Skin epidermis (tissue), 12 donors: ENCODE measurements around the gene CCDC8.
A peak's percentile ranks its signal among the peaks of the same experiment; 100 is the strongest.
"Not testable (repeated sequence)": the region's sequence is repeated elsewhere in the genome, so short reads cannot be mapped to it uniquely, and the experiment has no call there.

ENCODE experiments used
- H3K27ac ChIP-seq, 21 experiments: fragments of 200-600 bp; sonication (generic) in 11 of 21; one replicate each; pipeline ENCODE4 v1.5.0; 2020; ENCODE audit warnings: mild to moderate bottlenecking in 3 of 21, inconsistent platforms in 2 of 21, moderate library complexity in 2 of 21
- H3K4me3 ChIP-seq, 7 experiments: fragments of 200-600 bp; sonication (generic) in 2 of 7; one replicate each; pipeline ENCODE4 v1.5.0; 2020; ENCODE audit warnings: inconsistent platforms in 2 of 7, mild to moderate bottlenecking in 2 of 7, moderate library complexity in 1 of 7

CCDC8 gene

DNA sequence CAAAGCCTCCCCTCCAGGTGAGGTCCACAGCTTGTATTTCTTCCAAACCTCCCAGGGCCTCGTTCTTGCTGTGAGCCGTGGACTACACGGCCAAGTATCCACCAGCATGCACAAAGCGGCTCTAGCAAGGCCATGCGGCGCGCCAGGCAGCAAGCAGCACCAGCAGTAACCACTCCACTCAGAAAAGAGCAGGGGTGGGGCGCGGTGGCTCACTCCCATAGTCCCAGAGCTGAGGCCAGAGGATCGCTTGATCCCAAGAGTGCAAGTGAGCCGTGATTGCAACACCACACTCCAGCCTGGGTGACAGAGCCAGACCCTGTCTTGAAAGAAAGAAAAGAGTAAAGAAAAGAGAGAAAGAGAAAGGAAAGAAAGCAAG is 4.7 kb downstream of the CCDC8 start:
- H3K4me3 ChIP-seq, result no peak overlapping the region
- H3K27ac ChIP-seq, result peak overlapping the region in 3 of 21 experiments; percentile 3 to 10 (median 10)

DNA sequence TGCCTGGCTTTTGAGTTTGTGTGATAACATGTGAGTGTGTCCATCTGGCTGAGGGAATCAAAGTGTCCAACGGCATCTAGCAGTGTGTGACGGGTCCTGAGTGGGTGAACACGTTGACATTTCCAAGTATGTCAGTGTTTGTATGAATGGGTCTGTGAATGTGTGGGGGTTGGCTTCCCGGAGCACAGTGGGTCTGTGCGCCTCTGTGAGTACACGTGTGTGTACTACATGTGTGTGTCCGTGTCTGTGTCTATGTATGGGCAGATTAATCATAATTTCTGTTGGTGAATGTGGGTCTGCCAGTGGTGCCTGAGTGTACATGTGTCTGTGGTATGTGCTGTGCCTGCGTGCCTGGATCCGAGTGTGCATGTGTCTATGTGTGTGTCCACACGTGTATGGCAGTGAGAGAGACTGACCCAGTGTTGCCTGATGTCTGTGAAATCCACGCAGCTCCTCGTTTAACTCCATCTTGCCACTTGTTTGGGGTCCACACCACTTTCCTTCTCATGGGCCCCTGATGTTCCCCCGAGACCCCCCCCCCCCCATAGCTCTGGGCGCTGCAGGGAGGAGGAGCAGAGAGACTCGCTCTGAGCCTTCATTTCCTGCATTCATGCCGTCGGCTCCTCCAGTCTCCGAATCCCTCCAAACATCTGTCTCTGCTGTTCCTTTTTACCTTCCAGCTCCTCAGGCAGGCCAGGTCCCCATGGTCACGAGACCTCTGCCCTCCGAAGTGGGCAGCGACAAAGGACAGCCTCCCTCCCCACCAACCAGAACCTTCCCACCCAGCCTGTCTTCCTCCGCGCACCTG is 5.3 kb downstream of the CCDC8 start:
- peak overlapping the region in 3 of 21 experiments; percentile 3 to 10 (median 10) for H3K27ac ChIP-seq
- H3K4me3 ChIP-seq, result no peak overlapping the region

- H3K27ac ChIP-seq, result no peak overlapping the region
- H3K4me3 ChIP-seq, result no peak overlapping the region
These were observed 6.4 kb downstream of the CCDC8 start for GRCh38 chr19:46406976-46407375.

DNA sequence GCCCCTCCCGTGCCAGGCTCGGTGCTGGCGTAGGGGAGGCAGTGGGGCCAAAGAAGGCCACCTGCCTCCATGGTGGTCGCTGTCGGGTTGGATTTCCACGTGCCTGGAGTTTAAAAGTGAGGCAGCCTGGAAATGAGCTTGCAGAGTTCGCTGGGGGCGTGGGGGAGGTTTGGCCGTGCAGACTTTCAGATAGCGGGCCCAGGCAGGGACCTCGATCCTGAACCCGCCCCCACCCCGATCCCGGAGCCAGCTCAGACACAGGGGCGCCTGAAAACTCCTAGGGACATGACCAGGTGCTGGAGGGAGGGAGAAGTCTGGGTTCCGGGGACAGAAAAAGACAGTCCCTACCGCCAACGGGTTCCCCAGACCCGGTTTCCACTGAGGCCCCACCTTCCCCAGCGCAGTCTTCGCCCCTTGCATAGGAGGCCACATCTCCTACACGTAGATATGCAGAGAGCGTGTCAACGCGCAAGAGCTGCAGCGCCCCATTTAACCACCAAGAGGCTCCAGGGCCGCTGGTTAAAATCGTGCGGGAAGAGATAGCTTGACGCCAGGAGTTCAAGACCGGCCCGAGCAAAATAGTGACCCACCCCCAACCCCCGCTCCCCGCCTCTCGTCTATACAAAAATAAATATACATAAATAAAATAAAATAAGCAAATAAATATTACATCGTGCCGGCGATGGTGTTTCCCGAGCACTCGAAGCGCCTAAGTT is 8.5 kb downstream of the CCDC8 start:
- peak overlapping the region in 4 of 21 experiments; percentile 4 to 50 (median 16) for H3K27ac ChIP-seq
- H3K4me3 ChIP-seq, result peak overlapping the region in 5 of 7 experiments; percentile 1 to 40 (median 12)

DNA sequence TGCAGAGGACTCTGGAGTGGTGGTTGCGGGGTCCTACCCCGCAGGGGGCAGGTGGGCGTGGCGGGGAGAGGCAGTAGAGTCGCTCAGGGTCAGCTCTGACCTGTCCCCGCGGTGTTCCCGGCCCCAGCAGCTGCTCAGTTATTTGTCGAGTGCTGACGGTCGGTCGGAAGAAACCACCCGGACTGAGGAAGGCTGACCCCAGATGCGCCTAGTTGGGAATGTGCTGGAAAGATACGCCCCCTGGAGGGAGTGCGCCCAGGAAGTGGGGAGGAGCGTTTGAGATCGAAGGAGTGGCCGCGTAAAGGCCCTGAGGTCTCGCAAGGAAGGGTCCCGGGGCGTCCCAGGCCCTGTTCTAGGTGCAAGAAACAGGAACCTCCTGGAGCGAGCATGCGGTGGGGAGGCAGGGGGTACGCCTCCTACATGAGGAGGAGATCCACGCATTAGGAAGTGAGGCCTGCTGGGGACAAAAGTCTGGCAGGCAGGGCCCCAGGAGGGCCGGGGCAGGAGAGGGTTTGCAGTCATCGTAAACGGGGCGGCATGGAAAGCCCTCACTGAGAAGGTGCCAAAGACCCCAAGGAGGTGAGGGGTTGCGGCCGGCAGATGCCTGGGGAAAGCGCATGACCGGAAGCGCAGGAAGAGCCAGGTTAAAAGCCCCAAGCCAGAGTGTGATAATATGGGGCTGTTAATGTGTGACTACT is 9.2 kb downstream of the CCDC8 start:
- Histone ChIP-seq H3K4me3 (peak overlapping the region in 6 of 7 experiments; percentile 1 to 40 (median 11)), H3K27ac (peak overlapping the region in 7 of 21 experiments; percentile 3 to 56 (median 11))

GRCh38 chr19:46402725-46403124 is 10.6 kb downstream of the CCDC8 start:
- no peak overlapping the region for H3K27ac ChIP-seq
- no peak overlapping the region for H3K4me3 ChIP-seq

DNA sequence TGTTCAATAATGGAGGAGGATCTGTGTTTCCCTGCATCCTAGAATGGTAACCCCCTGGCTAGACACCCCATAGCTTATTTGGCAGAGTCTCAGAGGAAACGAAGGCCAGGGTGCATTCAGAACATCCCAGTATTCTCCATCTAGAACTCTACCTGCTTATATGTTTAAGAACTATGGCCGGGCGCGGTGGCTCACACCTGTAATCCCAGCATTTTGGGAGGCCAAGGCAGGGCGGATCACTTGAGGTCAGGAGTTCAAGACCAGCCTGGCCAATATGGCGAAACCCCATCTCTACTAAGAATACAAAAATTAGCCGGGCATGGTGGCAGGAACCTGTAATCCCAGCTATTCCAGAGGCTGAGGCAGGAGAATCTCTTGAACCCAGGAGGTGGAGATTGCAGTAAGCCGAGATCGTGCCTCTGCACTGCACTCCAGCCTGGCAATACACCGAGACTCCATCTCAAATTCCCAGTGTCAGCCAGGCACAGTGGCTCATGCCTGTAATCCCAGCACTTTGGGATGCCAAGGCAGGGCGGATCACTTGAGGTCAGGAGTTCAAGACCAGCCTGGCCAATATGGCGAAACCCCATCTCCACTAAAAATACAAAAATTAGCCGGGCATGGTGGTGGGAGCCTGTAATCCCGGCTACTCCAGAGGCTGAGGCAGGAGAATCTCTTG is 15.4 kb downstream of the CCDC8 start:
- H3K4me3 ChIP-seq, H3K27ac ChIP-seq: not testable (repeated sequence)

DNA sequence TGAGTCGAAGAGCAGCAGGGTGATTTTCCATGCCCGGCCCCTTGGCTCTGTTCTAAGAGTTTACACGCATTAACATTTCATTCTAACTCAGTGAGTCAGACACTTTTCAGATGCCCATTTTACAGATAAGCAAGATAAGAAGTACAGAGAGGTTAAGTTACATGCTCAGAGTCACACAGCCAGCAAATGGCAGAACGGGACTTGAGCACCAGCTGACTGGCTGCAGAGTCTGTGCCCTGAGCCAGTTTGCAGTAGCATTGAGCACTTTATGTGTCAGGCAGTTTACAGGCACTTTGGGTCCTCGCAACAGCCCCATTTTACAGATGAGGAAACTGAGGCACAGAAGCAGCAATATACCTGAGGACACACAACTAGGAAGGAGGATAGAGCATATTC is 19.0 kb downstream of the CCDC8 start:
- Histone ChIP-seq H3K4me3 (no peak overlapping the region), H3K27ac (no peak overlapping the region)

- H3K27ac ChIP-seq, result peak overlapping the region in 3 of 21 experiments; percentile 24 to 75 (median 47)
- H3K4me3 ChIP-seq, result no peak overlapping the region
These were observed 19.6 kb downstream of the CCDC8 start for GRCh38 chr19:46393456-46394401.

DNA sequence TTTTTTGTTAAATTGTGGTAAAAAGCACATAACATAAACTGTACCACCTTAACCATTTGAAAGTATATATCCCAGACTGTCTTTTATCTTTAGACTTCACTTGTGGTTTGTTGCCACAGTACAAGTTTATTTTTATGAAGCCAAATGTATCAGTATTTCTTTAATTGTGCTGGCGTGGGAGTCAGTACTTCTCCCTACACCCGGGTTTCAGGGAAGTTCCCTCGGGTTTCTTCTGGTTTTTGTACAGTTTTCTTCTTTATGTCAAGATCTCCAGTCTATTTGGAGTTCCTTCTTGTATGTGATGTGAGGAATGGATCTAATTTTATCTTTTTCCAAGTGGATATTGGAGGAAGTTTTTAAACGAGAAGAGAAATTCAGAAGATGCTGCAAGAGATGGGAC is 20.5 kb downstream of the CCDC8 start:
- Histone ChIP-seq H3K27ac (peak overlapping the region in 8 of 21 experiments; percentile 15 to 81 (median 49)), H3K4me3 (no peak overlapping the region)

DNA sequence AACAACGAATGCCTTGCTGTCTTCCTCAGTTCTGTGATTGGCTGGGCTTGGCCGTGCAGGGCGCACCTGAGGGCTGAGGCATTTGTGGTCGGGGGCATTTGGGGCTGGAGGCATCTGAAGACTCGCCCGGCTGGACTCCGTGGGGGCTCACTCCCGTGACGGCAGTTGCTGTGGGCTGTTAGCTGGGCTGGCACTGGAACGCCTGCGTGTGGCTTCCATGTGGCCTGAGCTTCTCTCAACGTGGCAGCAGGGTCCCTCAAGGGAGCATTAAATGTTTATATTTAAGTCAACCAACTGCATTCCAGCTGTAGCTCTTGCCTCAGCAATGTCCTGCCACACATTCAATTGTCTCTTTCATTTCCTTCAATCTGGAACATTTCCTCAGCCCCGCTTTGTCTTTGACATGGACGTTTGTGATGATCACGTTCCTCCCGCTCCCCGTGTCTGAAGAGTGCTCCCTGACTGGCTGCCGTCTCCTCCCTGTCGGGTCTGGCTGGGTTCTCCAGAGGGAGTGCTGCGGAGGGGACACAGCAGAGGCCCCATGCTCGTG is 21.0 kb downstream of the CCDC8 start:
- H3K27ac ChIP-seq, result peak overlapping the region in 10 of 21 experiments; percentile 19 to 81 (median 44)

GRCh38 chr19:46391296-46392251 is 21.8 kb downstream of the CCDC8 start:
- Histone ChIP-seq H3K27ac (peak overlapping the region in 10 of 21 experiments; percentile 12 to 81 (median 46)), H3K4me3 (no peak overlapping the region)

More for the DNA sequence above, 21.0 kb downstream of the CCDC8 start:
- H3K4me3 ChIP-seq, result no peak overlapping the region

DNA sequence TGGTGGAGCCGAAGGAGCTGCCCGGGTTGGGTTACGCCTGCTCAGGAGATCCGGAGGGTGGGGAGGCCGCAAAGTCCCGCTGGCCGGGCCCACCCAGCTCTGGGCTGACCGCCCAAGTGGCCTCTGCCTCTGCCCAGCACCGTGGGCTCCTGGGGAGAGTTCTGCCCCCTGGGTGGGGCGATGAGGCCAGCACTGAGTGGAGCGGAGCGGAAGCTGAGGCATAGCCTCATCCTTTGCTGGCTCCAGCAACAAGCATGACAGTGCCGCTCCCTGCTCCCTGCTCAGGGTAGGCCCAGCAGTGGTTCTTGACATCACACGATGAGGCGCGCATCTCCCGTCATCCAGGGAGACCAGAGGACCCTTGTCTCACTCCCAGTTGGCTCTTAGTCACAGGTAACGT is 22.5 kb downstream of the CCDC8 start:
- peak overlapping the region in 7 of 21 experiments; percentile 7 to 81 (median 31) for H3K27ac ChIP-seq
- H3K4me3 ChIP-seq, result no peak overlapping the region

DNA sequence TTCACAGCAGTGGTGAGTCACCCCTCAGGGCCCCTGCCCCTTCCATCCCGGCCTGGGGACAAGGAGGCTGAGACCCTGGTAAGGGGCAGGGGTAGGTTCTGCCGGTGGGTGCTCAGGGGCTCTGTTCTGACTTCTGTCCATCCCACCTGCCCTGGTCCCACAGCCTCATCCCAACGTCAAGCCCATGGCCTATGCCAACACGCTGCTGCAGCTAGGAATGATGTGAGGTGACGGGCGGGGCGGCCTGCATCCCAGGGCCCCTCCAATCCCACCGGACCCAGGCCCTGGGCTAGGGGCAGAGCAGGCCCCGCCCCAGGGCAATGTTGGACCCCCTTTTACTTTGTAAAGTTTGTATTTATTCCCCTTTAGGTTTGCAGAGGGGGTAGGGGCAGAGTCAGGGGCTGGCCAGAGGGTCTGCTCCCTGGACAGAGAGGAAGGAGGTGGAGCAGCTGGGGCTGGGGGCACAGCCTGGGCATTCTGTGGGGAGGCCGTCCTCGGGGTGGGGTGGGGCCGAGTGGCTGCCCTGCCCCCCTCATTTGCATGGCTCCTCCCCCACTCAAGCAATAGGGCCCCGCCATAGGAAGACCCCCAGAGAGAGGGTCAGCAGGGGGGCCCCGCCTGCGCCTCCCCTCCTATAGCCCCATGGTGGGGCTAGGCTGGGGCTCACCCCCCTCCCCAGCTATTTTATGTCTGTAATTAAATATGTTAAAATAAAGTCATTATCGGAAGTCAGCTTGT is 23.1 kb downstream of the CCDC8 start:
- H3K27ac ChIP-seq, result peak overlapping the region in 6 of 21 experiments; percentile 4 to 81 (median 33)
- H3K4me3 ChIP-seq, result no peak overlapping the region

DNA sequence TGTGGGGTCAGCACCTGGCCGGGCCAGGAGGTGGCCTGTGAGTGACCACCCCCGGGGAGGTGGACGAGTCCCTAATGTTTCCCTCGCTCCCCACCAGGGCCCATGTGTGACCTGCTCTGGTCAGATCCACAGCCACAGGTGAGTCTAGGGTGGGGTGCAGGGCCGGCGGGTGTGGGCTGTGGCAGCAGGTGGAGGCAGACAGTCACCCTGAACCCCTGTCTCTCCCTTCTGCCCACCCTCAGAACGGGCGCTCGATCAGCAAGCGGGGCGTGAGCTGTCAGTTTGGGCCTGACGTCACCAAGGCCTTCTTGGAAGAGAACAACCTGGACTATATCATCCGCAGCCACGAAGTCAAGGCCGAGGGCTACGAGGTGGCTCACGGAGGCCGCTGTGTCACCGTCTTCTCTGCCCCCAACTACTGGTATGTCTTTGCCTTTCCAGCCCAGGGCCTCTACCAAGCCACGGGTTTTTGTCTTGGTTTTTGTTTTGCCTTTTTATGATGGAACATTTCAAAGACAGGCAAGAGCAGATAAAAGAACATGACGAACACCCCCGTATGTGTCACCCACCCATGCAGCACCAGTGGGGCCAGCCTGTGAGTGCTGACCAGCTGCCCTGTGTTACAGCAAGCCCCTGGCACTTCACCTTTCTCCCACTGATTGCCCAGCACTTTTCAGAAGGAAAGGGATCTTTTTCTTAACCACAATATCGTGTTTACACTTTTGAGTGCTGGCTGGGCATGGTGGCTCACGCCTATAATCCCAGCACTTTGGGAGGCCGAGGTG is 24.9 kb downstream of the CCDC8 start:
- Histone ChIP-seq H3K27ac (no peak overlapping the region), H3K4me3 (no peak overlapping the region)

GRCh38 chr19:46387713-46388130 is 25.6 kb downstream of the CCDC8 start:
- H3K27ac ChIP-seq, result no peak overlapping the region
- H3K4me3 ChIP-seq, result no peak overlapping the region
